ENCODE measurements around the gene ATP2B2. TPM values are rescaled to one million over a fixed set of nuclear protein-coding genes. Genes with fewer than 3 reads are reported as not detected.

Gene ATP2B2
- polyA plus RNA-seq, 4 donors, result 0.39 to 0.55 TPM; not detected in 2

- no peak for FAIRE-seq
- H3K36me3 ChIP-seq (ENCODE audit: control insufficient read depth in 3 of 3, insufficient read depth in 2 of 3, low read depth in 1 of 3, low read length in 3 of 3), result no peaks in the 10 kb centered on the region
- no peak overlapping the region for H3K4me3 ChIP-seq (ENCODE audit: low read depth in 1 of 3, low read length in 3 of 3)
- 81 to 91% (median 89%) methylated on average over 8 of the region's 8 CpGs for WGBS, 3 donors
- no peak overlapping the region for H3K27ac ChIP-seq (ENCODE audit: low read depth in 1 of 3, low read length in 2 of 3)
- no peaks in the 10 kb centered on the region for H3K27me3 ChIP-seq (ENCODE audit: control insufficient read depth in 3 of 3, insufficient read depth in 3 of 3, low read length in 3 of 3)
- H3K9me3 ChIP-seq (ENCODE audit: control insufficient read depth in 2 of 2, insufficient read depth in 1 of 2, low read depth in 1 of 2, low read length in 1 of 2), result no peaks in the 10 kb centered on the region
- no peaks in the 10 kb centered on the region for H3K4me1 ChIP-seq (ENCODE audit: control insufficient read depth in 3 of 3, insufficient read depth in 2 of 3, low read depth in 1 of 3, low read length in 2 of 3)
- DNase-seq, result no peak
Measured at GRCh38 chr3:10485806-10486205, 19.6 kb downstream of the ATP2B2 start.

GRCh38 chr3:10485380-10485779 lies 20.0 kb downstream of the ATP2B2 start:
- Histone ChIP-seq H3K4me3 (ENCODE audit: low read depth in 1 of 3, low read length in 3 of 3) (no peak overlapping the region), H3K4me1 (ENCODE audit: control insufficient read depth in 3 of 3, insufficient read depth in 2 of 3, low read depth in 1 of 3, low read length in 2 of 3) (no peaks in the 10 kb centered on the region), H3K27ac (ENCODE audit: low read depth in 1 of 3, low read length in 2 of 3) (no peak overlapping the region), H3K27me3 (ENCODE audit: control insufficient read depth in 3 of 3, insufficient read depth in 3 of 3, low read length in 3 of 3) (peaks cover 0 to 2% (median 0%) of the 10 kb centered on the region in 3 donors), H3K9me3 (ENCODE audit: control insufficient read depth in 2 of 2, insufficient read depth in 1 of 2, low read depth in 1 of 2, low read length in 1 of 2) (no peaks in the 10 kb centered on the region), H3K36me3 (ENCODE audit: control insufficient read depth in 3 of 3, insufficient read depth in 2 of 3, low read depth in 1 of 3, low read length in 3 of 3) (no peaks in the 10 kb centered on the region)
- FAIRE-seq (no peak), DNase-seq (no peak)
- WGBS, 3 donors, result 71 to 79% (median 75%) methylated on average over 12 of the region's 12 CpGs

GRCh38 chr3:10484709-10485108 lies 20.7 kb downstream of the ATP2B2 start:
- no peak overlapping the region for H3K4me3 ChIP-seq (ENCODE audit: low read depth in 1 of 3, low read length in 3 of 3)
- H3K4me1 ChIP-seq (ENCODE audit: control insufficient read depth in 3 of 3, insufficient read depth in 2 of 3, low read depth in 1 of 3, low read length in 2 of 3), result no peaks in the 10 kb centered on the region
- FAIRE-seq, result no peak
- H3K36me3 ChIP-seq (ENCODE audit: control insufficient read depth in 3 of 3, insufficient read depth in 2 of 3, low read depth in 1 of 3, low read length in 3 of 3), result no peaks in the 10 kb centered on the region
- 91 to 98% (median 92%) methylated on average over 3 of the region's 3 CpGs for WGBS, 3 donors
- no peak overlapping the region for H3K27ac ChIP-seq (ENCODE audit: low read depth in 1 of 3, low read length in 2 of 3)
- DNase-seq, result no peak
- peaks cover 0 to 2% (median 0%) of the 10 kb centered on the region in 3 donors for H3K27me3 ChIP-seq (ENCODE audit: control insufficient read depth in 3 of 3, insufficient read depth in 3 of 3, low read length in 3 of 3)
- no peaks in the 10 kb centered on the region for H3K9me3 ChIP-seq (ENCODE audit: control insufficient read depth in 2 of 2, insufficient read depth in 1 of 2, low read depth in 1 of 2, low read length in 1 of 2)

GRCh38 chr3:10483686-10484345 lies 21.6 kb downstream of the ATP2B2 start:
- no peak overlapping the region for H3K27ac ChIP-seq (ENCODE audit: low read depth in 1 of 3, low read length in 2 of 3)
- no peaks in the 10 kb centered on the region for H3K36me3 ChIP-seq (ENCODE audit: control insufficient read depth in 3 of 3, insufficient read depth in 2 of 3, low read depth in 1 of 3, low read length in 3 of 3)
- H3K9me3 ChIP-seq (ENCODE audit: control insufficient read depth in 2 of 2, insufficient read depth in 1 of 2, low read depth in 1 of 2, low read length in 1 of 2), result no peaks in the 10 kb centered on the region
- FAIRE-seq, result no peak
- WGBS, 3 donors, result 63 to 73% (median 67%) methylated on average over 13 of the region's 13 CpGs
- DNase-seq, result no peak
- H3K4me3 ChIP-seq (ENCODE audit: low read depth in 1 of 3, low read length in 3 of 3), result no peak overlapping the region
- peaks cover 0 to 2% (median 0%) of the 10 kb centered on the region in 3 donors for H3K27me3 ChIP-seq (ENCODE audit: control insufficient read depth in 3 of 3, insufficient read depth in 3 of 3, low read length in 3 of 3)
- H3K4me1 ChIP-seq (ENCODE audit: control insufficient read depth in 3 of 3, insufficient read depth in 2 of 3, low read depth in 1 of 3, low read length in 2 of 3), result no peaks in the 10 kb centered on the region

GRCh38 chr3:10483364-10483675 lies 22.1 kb downstream of the ATP2B2 start:
- no peaks in the 10 kb centered on the region for H3K36me3 ChIP-seq (ENCODE audit: control insufficient read depth in 3 of 3, insufficient read depth in 2 of 3, low read depth in 1 of 3, low read length in 3 of 3)
- H3K27me3 ChIP-seq (ENCODE audit: control insufficient read depth in 3 of 3, insufficient read depth in 3 of 3, low read length in 3 of 3), result peaks cover 0 to 2% (median 0%) of the 10 kb centered on the region in 3 donors
- no peak for FAIRE-seq
- no peaks in the 10 kb centered on the region for H3K9me3 ChIP-seq (ENCODE audit: control insufficient read depth in 2 of 2, insufficient read depth in 1 of 2, low read depth in 1 of 2, low read length in 1 of 2)
- no peak overlapping the region for H3K27ac ChIP-seq (ENCODE audit: low read depth in 1 of 3, low read length in 2 of 3)
- H3K4me3 ChIP-seq (ENCODE audit: low read depth in 1 of 3, low read length in 3 of 3), result no peak overlapping the region
- no peaks in the 10 kb centered on the region for H3K4me1 ChIP-seq (ENCODE audit: control insufficient read depth in 3 of 3, insufficient read depth in 2 of 3, low read depth in 1 of 3, low read length in 2 of 3)
- WGBS, 3 donors, result 77 to 81% (median 80%) methylated on average over 4 of the region's 4 CpGs
- no peak for DNase-seq

- FAIRE-seq (no peak), DNase-seq (no peak)
- Histone ChIP-seq H3K27ac (ENCODE audit: low read depth in 1 of 3, low read length in 2 of 3) (no peak overlapping the region), H3K4me1 (ENCODE audit: control insufficient read depth in 3 of 3, insufficient read depth in 2 of 3, low read depth in 1 of 3, low read length in 2 of 3) (no peaks in the 10 kb centered on the region), H3K4me3 (ENCODE audit: low read depth in 1 of 3, low read length in 3 of 3) (no peak overlapping the region), H3K27me3 (ENCODE audit: control insufficient read depth in 3 of 3, insufficient read depth in 3 of 3, low read length in 3 of 3) (peaks cover 0 to 2% (median 0%) of the 10 kb centered on the region in 3 donors), H3K9me3 (ENCODE audit: control insufficient read depth in 2 of 2, insufficient read depth in 1 of 2, low read depth in 1 of 2, low read length in 1 of 2) (no peaks in the 10 kb centered on the region), H3K36me3 (ENCODE audit: control insufficient read depth in 3 of 3, insufficient read depth in 2 of 3, low read depth in 1 of 3, low read length in 3 of 3) (no peaks in the 10 kb centered on the region)
- WGBS, 3 donors, result 77 to 87% (median 77%) methylated on average over 13 of the region's 13 CpGs
Measured at GRCh38 chr3:10482631-10483363, 22.6 kb downstream of the ATP2B2 start.

- DNase-seq, result no peak
- Histone ChIP-seq H3K27ac (ENCODE audit: low read depth in 1 of 3, low read length in 2 of 3) (no peak overlapping the region), H3K27me3 (ENCODE audit: control insufficient read depth in 3 of 3, insufficient read depth in 3 of 3, low read length in 3 of 3) (peaks cover 0 to 2% (median 2%) of the 10 kb centered on the region in 3 donors), H3K9me3 (ENCODE audit: control insufficient read depth in 2 of 2, insufficient read depth in 1 of 2, low read depth in 1 of 2, low read length in 1 of 2) (no peaks in the 10 kb centered on the region), H3K36me3 (ENCODE audit: control insufficient read depth in 3 of 3, insufficient read depth in 2 of 3, low read depth in 1 of 3, low read length in 3 of 3) (no peaks in the 10 kb centered on the region), H3K4me3 (ENCODE audit: low read depth in 1 of 3, low read length in 3 of 3) (no peak overlapping the region), H3K4me1 (ENCODE audit: control insufficient read depth in 3 of 3, insufficient read depth in 2 of 3, low read depth in 1 of 3, low read length in 2 of 3) (no peaks in the 10 kb centered on the region)
- no peak for FAIRE-seq
- WGBS, 3 donors, result 55 to 82% (median 68%) methylated on average over 4 of the region's 4 CpGs
Measured at GRCh38 chr3:10480871-10481378, 24.5 kb downstream of the ATP2B2 start.

GRCh38 chr3:10479311-10479710 lies 26.1 kb downstream of the ATP2B2 start:
- H3K27ac ChIP-seq (ENCODE audit: low read depth in 1 of 3, low read length in 2 of 3), result no peak overlapping the region
- H3K36me3 ChIP-seq (ENCODE audit: control insufficient read depth in 3 of 3, insufficient read depth in 2 of 3, low read depth in 1 of 3, low read length in 3 of 3), result no peaks in the 10 kb centered on the region
- peaks cover 0 to 2% (median 2%) of the 10 kb centered on the region in 3 donors for H3K27me3 ChIP-seq (ENCODE audit: control insufficient read depth in 3 of 3, insufficient read depth in 3 of 3, low read length in 3 of 3)
- no peak for FAIRE-seq
- H3K4me3 ChIP-seq (ENCODE audit: low read depth in 1 of 3, low read length in 3 of 3), result no peak overlapping the region
- no peaks in the 10 kb centered on the region for H3K9me3 ChIP-seq (ENCODE audit: control insufficient read depth in 2 of 2, insufficient read depth in 1 of 2, low read depth in 1 of 2, low read length in 1 of 2)
- no peaks in the 10 kb centered on the region for H3K4me1 ChIP-seq (ENCODE audit: control insufficient read depth in 3 of 3, insufficient read depth in 2 of 3, low read depth in 1 of 3, low read length in 2 of 3)
- 58 to 72% (median 65%) methylated on average over 2 of the region's 2 CpGs for WGBS, 3 donors
- no peak for DNase-seq

Data from small intestine (tissue), 7 donors.